Mesothelial cell of epicardium (in vitro differentiated cells): ENCODE measurements around the gene PKD1L1. TPM values are rescaled to one million over a fixed set of nuclear protein-coding genes. Genes with fewer than 3 reads are reported as not detected.

Experiments used
- DNase-seq, 2 experiments: peaks; one replicate each; pipeline ENCODE4 v3.0.0; 2021; ENCODE audit warnings: low spot score in 2 of 2; ENCODE audit not compliant: unreplicated experiment in 2 of 2
- H3K27ac Mint-ChIP-seq: 2 replicates; pipeline ENCODE4 v1.8.0; 2021; ENCODE audit warnings: mixed read lengths
- H3K27me3 Mint-ChIP-seq: 2 replicates; pipeline ENCODE4 v1.8.0; 2021; ENCODE audit warnings: low read depth, mixed read lengths
- H3K36me3 Mint-ChIP-seq: 2 replicates; pipeline ENCODE4 v1.8.0; 2021; ENCODE audit warnings: mixed read lengths
- H3K4me1 Mint-ChIP-seq: 2 replicates; pipeline ENCODE4 v1.8.0; 2021; ENCODE audit warnings: mixed read lengths
- H3K4me3 Mint-ChIP-seq: 2 replicates; pipeline ENCODE4 v1.8.0; 2021; ENCODE audit warnings: mild to moderate bottlenecking, moderate library complexity, mixed read lengths
- H3K9me3 Mint-ChIP-seq: 2 replicates; pipeline ENCODE4 v1.8.0; 2021; ENCODE audit warnings: mixed read lengths
- total RNA-seq: library from RNA; stranded (reverse); gene quantifications from 3 replicates; pipeline ENCODE4 v1.2.1, GENCODE V29; 2021
- TF ChIP-seq, protein P1 (sequence below): fragments of 200-600 bp; sonication (generic); IDR thresholded peaks from one replicate; pipeline ENCODE4 v1.5.0; 2021; ENCODE audit warnings: antibody characterized with exemption; ENCODE audit not compliant: unreplicated experiment

Gene PKD1L1
- total RNA-seq, 1 donor from 2014 or later = 0.36 TPM

DNA sequence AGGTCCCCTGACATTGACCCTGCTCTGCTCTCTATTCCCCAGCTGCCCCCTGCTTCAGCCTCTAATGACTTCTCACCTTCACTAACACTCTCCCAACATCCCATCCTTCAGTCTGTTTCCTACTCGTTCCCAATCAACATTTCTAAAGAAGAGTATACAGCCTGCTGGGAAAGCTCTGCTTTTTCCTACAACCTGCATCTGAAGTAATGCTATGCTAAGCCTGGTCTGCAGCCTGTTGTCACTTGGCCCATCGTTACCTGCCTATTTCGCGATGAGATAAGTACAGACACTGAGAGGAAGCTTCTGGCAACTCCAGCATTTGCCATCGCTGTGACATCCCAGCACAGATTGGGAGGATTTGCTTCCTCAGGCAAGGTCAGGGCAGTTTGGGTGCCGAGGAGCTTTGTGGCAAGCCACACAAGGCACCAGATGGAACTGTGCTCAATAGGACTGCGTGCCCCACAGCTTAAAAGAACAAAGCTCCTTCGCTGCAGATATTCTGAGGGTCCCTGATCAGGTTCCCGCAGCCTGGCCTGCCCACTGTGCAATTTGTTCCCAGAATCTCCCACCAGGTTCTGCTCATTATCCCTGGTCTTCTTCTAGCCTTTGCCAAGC lies 51.4 kb downstream of the PKD1L1 start:
- no peaks in the 10 kb centered on the region for H3K9me3 Mint-ChIP-seq
- TF ChIP-seq, protein P1, sequence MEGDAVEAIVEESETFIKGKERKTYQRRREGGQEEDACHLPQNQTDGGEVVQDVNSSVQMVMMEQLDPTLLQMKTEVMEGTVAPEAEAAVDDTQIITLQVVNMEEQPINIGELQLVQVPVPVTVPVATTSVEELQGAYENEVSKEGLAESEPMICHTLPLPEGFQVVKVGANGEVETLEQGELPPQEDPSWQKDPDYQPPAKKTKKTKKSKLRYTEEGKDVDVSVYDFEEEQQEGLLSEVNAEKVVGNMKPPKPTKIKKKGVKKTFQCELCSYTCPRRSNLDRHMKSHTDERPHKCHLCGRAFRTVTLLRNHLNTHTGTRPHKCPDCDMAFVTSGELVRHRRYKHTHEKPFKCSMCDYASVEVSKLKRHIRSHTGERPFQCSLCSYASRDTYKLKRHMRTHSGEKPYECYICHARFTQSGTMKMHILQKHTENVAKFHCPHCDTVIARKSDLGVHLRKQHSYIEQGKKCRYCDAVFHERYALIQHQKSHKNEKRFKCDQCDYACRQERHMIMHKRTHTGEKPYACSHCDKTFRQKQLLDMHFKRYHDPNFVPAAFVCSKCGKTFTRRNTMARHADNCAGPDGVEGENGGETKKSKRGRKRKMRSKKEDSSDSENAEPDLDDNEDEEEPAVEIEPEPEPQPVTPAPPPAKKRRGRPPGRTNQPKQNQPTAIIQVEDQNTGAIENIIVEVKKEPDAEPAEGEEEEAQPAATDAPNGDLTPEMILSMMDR = no peak
- no peak for DNase-seq
- no peak overlapping the region for H3K27ac Mint-ChIP-seq
- no peaks in the 10 kb centered on the region for H3K36me3 Mint-ChIP-seq
- no peaks in the 10 kb centered on the region for H3K4me1 Mint-ChIP-seq
- no peak overlapping the region for H3K4me3 Mint-ChIP-seq
- peaks cover 9% of the 10 kb centered on the region for H3K27me3 Mint-ChIP-seq

GRCh38 chr7:47895026-47895425 lies 53.2 kb downstream of the PKD1L1 start:
- Mint-ChIP-seq H3K27me3 (peaks cover 9% of the 10 kb centered on the region), H3K4me1 (no peaks in the 10 kb centered on the region), H3K36me3 (no peaks in the 10 kb centered on the region), H3K27ac (no peak overlapping the region), H3K9me3 (no peaks in the 10 kb centered on the region), H3K4me3 (no peak overlapping the region)
- TF ChIP-seq, protein P1 = no peak
- no peak for DNase-seq

DNA sequence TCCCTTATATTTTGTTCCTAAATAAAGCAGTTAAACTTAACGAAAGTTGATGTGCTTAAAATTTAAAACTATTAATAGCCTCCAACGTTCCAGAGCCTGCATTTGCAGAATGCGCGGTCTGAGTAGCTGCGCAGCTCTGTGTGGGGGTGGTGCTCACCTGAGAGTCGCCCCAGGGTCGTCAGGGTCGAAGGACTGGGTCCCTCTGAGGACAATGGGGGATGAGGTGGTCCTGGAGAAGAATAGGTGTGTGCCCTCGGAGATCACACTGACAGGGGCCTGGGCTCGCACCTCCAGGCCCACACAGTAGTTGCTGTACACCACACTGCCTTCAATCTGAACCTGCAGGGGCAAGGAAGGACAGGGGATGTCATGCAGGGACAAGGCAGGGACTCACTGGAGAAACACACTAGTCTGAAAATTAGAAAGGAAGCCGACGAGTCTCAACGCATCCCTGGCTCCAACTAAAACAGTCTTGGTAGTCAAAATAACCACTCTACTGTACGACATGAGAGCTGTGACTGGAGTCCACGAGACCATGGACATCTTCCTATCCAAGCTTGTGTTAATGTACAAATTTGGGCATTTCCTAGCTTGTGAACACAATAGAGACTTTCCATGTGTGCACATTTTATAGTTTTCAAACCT lies 54.4 kb downstream of the PKD1L1 start:
- Mint-ChIP-seq H3K27me3 (peaks cover 9% of the 10 kb centered on the region), H3K9me3 (no peaks in the 10 kb centered on the region), H3K4me3 (no peak overlapping the region), H3K4me1 (no peaks in the 10 kb centered on the region), H3K36me3 (no peaks in the 10 kb centered on the region), H3K27ac (no peak overlapping the region)
- no peak for DNase-seq
- TF ChIP-seq, protein P1 = no peak

- Mint-ChIP-seq H3K27ac (no peak overlapping the region), H3K27me3 (peaks cover 9% of the 10 kb centered on the region), H3K4me1 (peaks cover 5% of the 10 kb centered on the region), H3K36me3 (no peaks in the 10 kb centered on the region), H3K4me3 (no peak overlapping the region), H3K9me3 (no peaks in the 10 kb centered on the region)
- DNase-seq = no peak
- TF ChIP-seq, protein P1 = peak; percentile 39
Measured at GRCh38 chr7:47893238-47893637, 55.0 kb downstream of the PKD1L1 start.

DNA sequence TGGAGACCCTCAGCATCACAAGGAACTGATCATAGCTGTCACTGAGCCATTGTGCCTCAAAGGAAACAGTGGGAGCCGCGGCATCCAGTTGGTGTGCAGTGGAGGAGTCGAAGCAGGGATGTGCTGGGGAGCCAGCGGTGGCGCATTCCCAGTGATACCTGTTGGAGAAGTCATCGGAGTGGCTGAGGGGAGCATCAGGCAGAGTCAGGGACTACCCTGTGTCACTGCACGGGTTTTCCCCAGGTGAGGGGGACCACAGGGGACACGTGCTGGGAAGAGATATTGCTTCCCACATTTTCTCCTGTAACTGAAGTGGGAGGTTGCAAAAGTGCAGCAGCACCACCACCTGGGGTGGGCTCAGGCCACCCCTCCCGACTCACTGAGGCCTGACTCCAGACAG lies 57.7 kb downstream of the PKD1L1 start:
- Mint-ChIP-seq H3K27ac (no peak overlapping the region), H3K27me3 (no peaks in the 10 kb centered on the region), H3K9me3 (no peaks in the 10 kb centered on the region), H3K4me3 (no peak overlapping the region), H3K4me1 (peaks cover 6% of the 10 kb centered on the region), H3K36me3 (no peaks in the 10 kb centered on the region)
- no peak for DNase-seq
- TF ChIP-seq, protein P1 = no peak
